SIG-M5 treated with dmso at 0.1 percent for 504 hours (cell line): ENCODE measurements around the gene SPAG9.
A peak's percentile ranks its signal among the peaks of the same experiment; 100 is the strongest.
"Not testable (repeated sequence)": the region's sequence is repeated elsewhere in the genome, so short reads cannot be mapped to it uniquely, and the experiment has no call there.

Experiments
- DNase-seq: peaks from one replicate; lab custom pipeline; 2025; ENCODE audit not compliant: unreplicated experiment; lab: John Stamatoyannopoulos, UW

SPAG9 gene

GRCh38 chr17:50955160-50955559, 165.5 kb downstream of the SPAG9 start:
- DNase-seq: no peak

DNA sequence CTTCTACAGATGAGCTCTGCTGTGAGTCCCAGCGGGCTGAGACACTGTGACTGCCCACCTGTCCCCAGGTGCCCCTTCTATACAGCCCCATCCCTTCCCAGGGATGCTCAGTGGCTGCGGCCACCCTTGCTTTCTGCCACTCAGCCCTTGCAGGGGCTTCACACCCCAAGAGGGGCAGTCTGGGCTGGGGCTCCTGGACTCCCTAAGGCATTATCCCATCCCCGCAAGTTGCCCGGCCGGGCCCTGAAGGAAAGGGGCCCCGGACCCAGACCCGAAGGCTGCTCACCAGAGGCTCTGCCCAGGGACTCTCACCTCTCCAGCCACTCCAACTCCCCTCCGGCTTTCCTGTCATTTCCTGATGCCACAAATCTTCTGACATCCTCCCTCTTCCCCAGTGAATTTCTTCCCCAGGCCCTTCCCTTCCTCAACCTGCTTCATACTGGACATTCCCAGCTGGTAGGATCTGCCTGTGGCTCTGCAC, 166.0 kb downstream of the SPAG9 start:
- no peak for DNase-seq

- DNase-seq: peak; percentile 21
Observed at GRCh38 chr17:50953831-50954601, 166.7 kb downstream of the SPAG9 start.

GRCh38 chr17:50953518-50953830, 167.2 kb downstream of the SPAG9 start:
- no peak for DNase-seq

DNA sequence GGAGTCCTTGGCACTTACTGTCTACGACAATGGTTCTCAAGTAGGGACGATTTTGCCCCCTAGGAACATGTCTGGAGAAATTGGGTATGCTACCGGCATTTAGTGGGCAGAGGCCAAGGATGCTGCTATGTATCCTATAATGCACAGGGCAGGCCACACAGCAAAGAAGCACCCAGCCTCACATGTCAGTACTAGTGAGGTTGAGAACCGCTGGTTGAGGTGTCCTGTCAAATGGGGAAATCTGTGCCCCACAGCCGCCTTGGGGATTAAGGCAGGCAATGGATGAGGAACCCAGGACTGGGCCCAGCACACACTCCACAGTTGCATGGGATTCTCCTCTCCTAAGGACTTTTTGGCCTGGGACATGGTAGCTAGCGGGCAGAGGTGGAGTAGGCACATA, 167.8 kb downstream of the SPAG9 start:
- DNase-seq: no peak

- no peak for DNase-seq
Observed at GRCh38 chr17:50952013-50952412, 168.7 kb downstream of the SPAG9 start.

GRCh38 chr17:50949989-50950877, 170.4 kb downstream of the SPAG9 start:
- peak; percentile 98 for DNase-seq

DNA sequence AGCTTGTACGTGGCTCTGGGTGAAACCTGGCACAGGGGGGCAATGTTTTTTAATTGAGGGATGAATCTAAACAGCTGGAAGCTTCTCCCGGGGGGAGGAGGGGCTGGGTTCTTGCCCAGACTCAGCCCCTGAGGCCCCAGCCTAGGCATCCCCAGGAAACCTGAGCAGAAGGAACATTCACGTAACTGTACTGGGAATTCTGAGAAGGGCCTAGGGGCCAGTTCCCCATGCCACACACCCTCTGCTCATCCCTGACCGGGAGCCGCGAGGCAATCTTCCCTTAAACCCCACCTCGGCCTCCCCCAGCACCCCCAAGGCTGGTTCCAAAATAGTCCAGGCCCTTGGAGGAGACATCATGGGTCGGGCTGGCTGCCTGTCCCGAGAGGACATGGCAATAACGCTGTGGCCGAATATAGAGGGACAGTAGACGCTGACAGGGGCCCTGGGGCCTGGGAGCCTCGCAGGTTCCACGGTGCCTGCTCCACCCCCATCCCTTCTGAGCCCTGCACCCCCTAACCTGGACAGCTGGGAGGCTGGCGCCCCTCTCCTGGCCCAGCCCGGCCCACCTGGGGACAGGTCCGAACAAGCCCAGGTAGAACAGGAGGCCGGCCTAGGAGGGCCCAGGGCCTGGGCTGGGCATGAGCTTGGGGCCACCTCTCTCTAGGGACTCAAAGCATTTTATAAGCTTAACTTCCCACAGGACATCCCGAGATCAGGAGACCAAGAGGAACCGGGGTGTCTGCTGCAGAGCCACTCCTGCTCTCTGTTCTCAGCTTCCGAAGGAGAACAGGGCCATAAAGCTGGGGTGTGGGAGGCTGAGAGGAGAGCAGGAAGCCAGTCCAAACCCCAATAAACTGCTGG, 171.3 kb downstream of the SPAG9 start:
- no peak for DNase-seq

GRCh38 chr17:50948711-50949110, 172.0 kb downstream of the SPAG9 start:
- DNase-seq: no peak

- peak; percentile 23 for DNase-seq
Observed at GRCh38 chr17:50947782-50948543, 172.7 kb downstream of the SPAG9 start.

GRCh38 chr17:50946891-50947781, 173.5 kb downstream of the SPAG9 start:
- no peak for DNase-seq

GRCh38 chr17:50946223-50946890, 174.3 kb downstream of the SPAG9 start:
- DNase-seq: no peak

DNA sequence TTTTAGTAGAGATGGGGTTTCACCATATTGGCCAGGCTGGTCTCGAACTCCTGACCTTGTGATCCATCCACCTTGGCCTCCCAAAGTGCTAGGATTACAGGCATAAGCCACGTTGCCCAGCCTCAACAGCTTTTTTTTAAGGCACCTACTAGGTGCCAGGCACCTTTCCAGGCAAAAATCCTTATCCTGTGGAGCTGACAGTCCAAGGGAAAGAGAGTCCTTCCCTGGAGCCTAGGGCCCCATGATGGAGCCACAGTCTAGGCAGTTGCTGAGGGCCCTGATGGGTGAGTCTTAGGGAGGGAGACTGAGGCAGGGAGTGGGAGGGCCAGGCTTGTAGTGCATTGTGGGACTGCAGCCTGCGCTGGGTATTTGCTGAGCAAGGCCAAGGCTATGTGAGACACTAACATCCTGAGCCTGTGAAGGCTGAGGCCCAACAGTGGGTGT, 174.9 kb downstream of the SPAG9 start:
- no peak for DNase-seq

DNA sequence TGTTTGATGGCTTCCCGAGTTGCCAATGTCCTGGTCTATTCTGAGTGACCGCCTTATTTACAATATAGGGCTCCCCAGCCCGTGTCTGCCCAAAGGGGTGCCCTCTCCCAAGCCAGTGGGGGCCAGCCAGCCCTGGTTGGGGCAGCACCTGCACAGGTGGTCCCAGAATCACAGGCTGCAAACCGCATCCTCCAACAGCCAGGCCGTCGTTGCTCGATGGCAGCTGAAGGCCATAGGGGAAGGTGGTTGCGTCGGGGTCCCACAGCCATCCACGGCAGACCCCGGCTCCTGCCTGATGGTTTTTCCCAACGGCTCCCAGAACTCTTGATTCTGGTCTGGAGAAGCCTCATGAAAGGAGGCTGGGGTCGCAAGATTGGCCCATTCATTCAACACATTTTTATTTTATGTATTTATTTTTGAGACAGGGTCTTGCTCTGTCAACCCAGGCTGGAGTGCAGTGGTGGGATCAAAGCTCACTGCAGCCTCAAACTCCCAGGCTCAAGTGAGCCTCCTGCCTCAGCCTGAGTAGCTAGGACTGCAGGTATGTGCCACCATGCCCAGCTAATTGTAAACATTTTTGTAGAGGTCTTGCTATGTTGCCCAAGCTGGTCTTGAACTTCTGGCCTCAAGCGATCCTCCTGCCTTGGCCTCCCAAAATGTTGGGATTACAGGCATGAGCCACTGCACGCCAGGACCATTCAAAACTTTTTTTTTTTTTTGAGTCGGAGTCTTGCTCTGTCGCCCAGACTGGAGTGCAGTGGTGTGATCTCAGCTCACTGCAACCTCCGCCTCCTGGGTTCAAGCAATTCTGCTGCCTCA, 175.6 kb downstream of the SPAG9 start:
- no peak for DNase-seq

GRCh38 chr17:50944054-50944901, 176.4 kb downstream of the SPAG9 start:
- peak; percentile 73 for DNase-seq

GRCh38 chr17:50943575-50943933, 177.1 kb downstream of the SPAG9 start:
- no peak for DNase-seq

- DNase-seq: not testable (repeated sequence)
Observed at GRCh38 chr17:50941676-50942048, 179.0 kb downstream of the SPAG9 start.
